ENCODE data around the gene MIF4GD.

Gene MIF4GD

DNA sequence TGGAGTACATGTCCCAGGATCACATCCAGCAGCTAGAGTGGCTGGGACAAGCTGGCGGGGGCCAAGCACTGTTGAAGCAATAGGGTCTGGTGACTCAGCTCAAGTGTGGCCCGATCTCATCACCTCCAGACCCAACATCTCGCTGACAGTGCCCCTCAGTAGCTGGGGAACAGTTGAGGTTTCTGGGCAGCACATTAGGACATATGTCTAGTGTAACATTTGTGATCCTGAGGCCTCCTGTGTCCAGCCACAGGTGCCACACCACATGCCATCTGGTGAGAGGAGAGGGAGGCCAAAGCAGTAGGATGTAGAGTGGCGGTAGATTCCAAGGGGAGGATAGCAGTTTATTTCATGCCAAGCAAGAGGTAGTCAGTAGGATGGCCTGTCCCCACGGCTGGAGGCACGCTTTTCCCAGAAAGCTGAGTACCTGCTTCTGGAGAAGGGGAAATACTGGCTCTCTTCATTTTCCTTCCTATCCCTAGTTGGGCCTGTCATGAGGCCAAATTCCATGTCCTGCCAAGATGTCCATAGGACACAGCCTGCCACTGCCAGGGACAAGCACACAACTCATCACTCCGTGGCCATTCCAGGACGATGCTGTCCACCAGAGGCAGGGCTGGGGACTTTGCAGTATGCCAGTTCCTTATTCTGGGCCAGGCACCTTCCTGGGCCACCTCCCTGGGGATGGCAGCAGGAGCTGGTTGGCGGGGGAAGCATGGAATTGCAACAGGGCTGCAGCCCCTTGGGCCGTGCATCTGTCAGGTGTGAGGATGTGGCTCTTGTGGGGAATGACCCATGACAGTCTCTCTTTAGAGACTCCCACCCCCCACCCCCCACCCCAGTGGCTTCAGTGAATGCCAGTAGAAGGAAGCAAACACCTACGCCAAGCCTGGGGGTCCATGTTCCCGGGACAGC is 33.7 kb downstream of the MIF4GD start:
- ChIA-PET CTCF (interaction anchor here (0.8 to 1.0 kb wide), 2 partner anchors 19 to 123 kb away, joined by 3 to 4 read pairs; no protein-coding TSS in a partner anchor), POLR2A (interaction anchor here (0.6 to 1.1 kb wide), 5 partner anchors 17 to 218 kb away, joined by 3 read pairs; partner anchors contain the start of genes GGA3, MIF4GD, MRPS7 and NUP85)
- TF ChIP-seq FOXA1 (IDR thresholded peaks at IDR 0.05) = no peak
- TF ChIP-seq FOXM1 (IDR thresholded peaks at IDR 0.05; ENCODE audit: borderline replicate concordance) = no peak
- no peak for TF ChIP-seq NFRKB (IDR thresholded peaks at IDR 0.05)
- no peak for TF ChIP-seq ARNT (IDR thresholded peaks at IDR 0.05)
- no peak for TF ChIP-seq BHLHE40 (IDR thresholded peaks at IDR 0.05; ENCODE audit: borderline replicate concordance)
- no peak for TF ChIP-seq SP1 (IDR thresholded peaks at IDR 0.05)
- TF ChIP-seq L3MBTL2 (conservative IDR thresholded peaks at IDR 0.05) = no peak
- TF ChIP-seq LEF1 (IDR thresholded peaks at IDR 0.05; ENCODE audit: borderline replicate concordance) = no peak
- TF ChIP-seq ELF4 (IDR thresholded peaks at IDR 0.05) = no peak
- no peak for TF ChIP-seq FOXK2 (IDR thresholded peaks at IDR 0.05)
- no peak for TF ChIP-seq CTBP1 (IDR thresholded peaks at IDR 0.05; ENCODE audit: borderline replicate concordance)
- TF ChIP-seq ZNF384 (IDR thresholded peaks at IDR 0.05) = no peak
- no peak for TF ChIP-seq HDGF (IDR thresholded peaks at IDR 0.05; ENCODE audit: borderline replicate concordance)
- no peak for TF ChIP-seq PKNOX1 (IDR thresholded peaks at IDR 0.05)
- DNase-seq (ENCODE audit: extremely low spot score) = no peak

DNA sequence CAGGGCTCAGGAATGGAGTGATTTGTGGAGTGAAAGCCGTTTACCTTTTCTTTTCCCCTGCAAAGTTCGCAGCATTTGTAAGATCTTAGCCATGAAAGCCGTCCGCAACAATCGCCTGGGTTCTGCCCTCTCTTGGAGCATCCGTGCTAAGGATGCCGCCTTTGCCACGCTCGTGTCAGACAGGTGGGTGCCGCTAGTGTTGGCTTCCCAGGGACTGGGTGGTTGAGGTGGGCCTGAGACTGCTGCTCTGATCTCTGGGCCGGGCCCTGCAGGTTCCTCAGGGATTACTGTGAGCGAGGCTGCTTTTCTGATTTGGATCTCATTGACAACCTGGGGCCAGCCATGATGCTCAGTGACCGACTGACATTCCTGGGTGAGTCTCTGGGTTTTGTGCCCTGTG is 38.2 kb downstream of the MIF4GD start:
- ChIA-PET POLR2A (no interaction called here), CTCF (interaction anchor here (0.7 kb wide), 1 partner anchor 355 kb away, joined by 4 read pairs; no protein-coding TSS in a partner anchor)
- no peak for TF ChIP-seq FOXK2 (IDR thresholded peaks at IDR 0.05)
- TF ChIP-seq L3MBTL2 (conservative IDR thresholded peaks at IDR 0.05) = no peak
- no peak for TF ChIP-seq FOXM1 (IDR thresholded peaks at IDR 0.05; ENCODE audit: borderline replicate concordance)
- TF ChIP-seq LEF1 (IDR thresholded peaks at IDR 0.05; ENCODE audit: borderline replicate concordance) = no peak
- TF ChIP-seq CTBP1 (IDR thresholded peaks at IDR 0.05; ENCODE audit: borderline replicate concordance) = no peak
- no peak for TF ChIP-seq ELF4 (IDR thresholded peaks at IDR 0.05)
- no peak for DNase-seq (ENCODE audit: extremely low spot score)

- POLR2A ChIA-PET = interaction anchor here (1.2 to 2.2 kb wide), 2 partner anchors 26 to 57 kb away, joined by 3 to 9 read pairs; partner anchors contain the start of genes NUP85 and SLC25A19
These were observed 39.1 kb downstream of the MIF4GD start for GRCh38 chr17:75231741-75232464.

GRCh38 chr17:75231071-75231470 is 40.0 kb downstream of the MIF4GD start:
- TF ChIP-seq FOXA1 (IDR thresholded peaks at IDR 0.05) = no peak
- no peak for TF ChIP-seq L3MBTL2 (conservative IDR thresholded peaks at IDR 0.05)
- TF ChIP-seq PKNOX1 (IDR thresholded peaks at IDR 0.05) = no peak
- TF ChIP-seq BHLHE40 (IDR thresholded peaks at IDR 0.05; ENCODE audit: borderline replicate concordance) = no peak
- no peak for TF ChIP-seq SP1 (IDR thresholded peaks at IDR 0.05)
- TF ChIP-seq CTBP1 (IDR thresholded peaks at IDR 0.05; ENCODE audit: borderline replicate concordance) = no peak
- no peak for TF ChIP-seq FOXM1 (IDR thresholded peaks at IDR 0.05; ENCODE audit: borderline replicate concordance)
- TF ChIP-seq ZNF384 (IDR thresholded peaks at IDR 0.05) = no peak
- no peak for TF ChIP-seq ELF4 (IDR thresholded peaks at IDR 0.05)
- no peak for TF ChIP-seq SUZ12 (IDR thresholded peaks at IDR 0.05)
- ChIA-PET POLR2A (interaction anchor here (1.2 to 2.2 kb wide), 2 partner anchors 25 to 58 kb away, joined by 3 to 9 read pairs; partner anchors contain the start of genes NUP85 and SLC25A19), CTCF (no interaction called here)
- DNase-seq (ENCODE audit: extremely low spot score) = no peak

More at GRCh38 chr17:75231741-75232464, 39.1 kb downstream of the MIF4GD start:
- DNase-seq (ENCODE audit: extremely low spot score) = no peak
- TF ChIP-seq TARDBP (IDR thresholded peaks at IDR 0.05) (no peak), PKNOX1 (IDR thresholded peaks at IDR 0.05) (no peak), FOXA1 (IDR thresholded peaks at IDR 0.05) (no peak), ZNF384 (IDR thresholded peaks at IDR 0.05) (no peak), L3MBTL2 (conservative IDR thresholded peaks at IDR 0.05) (no peak), NFRKB (IDR thresholded peaks at IDR 0.05) (no peak), BHLHE40 (IDR thresholded peaks at IDR 0.05; ENCODE audit: borderline replicate concordance) (no peak), FOXM1 (IDR thresholded peaks at IDR 0.05; ENCODE audit: borderline replicate concordance) (no peak), FOXK2 (IDR thresholded peaks at IDR 0.05) (no peak)
- CTCF ChIA-PET = interaction anchor here (0.7 kb wide), 2 partner anchors 9 to 356 kb away, joined by 3 to 4 read pairs; no protein-coding TSS in a partner anchor

DNA sequence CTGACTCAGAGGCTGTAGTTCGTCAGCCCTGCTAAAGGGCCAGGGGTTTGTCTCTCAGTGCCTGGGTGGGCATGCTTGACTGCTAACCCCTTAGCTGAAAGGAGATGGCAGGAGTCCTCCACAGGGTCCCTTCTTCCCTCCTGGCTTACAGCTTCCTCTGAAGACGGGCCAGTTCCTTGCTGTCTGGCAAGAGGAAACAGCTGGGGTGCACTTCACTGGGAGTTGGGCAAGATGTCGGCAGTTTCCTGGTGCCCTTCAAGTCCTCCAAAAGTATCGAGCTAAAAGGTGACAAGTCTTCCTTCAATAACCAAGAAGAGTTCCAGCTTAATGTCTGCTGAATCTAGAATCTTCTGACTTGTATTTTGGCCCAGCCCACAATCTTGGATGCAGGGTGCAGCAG is 42.2 kb downstream of the MIF4GD start:
- DNase-seq (ENCODE audit: extremely low spot score) = no peak
- ChIA-PET POLR2A (interaction anchor here (0.9 to 1.8 kb wide), 3 partner anchors 10 to 33 kb away, joined by 3 to 6 read pairs (median 4); partner anchors contain the start of genes GGA3, MRPS7 and NUP85), CTCF (interaction anchor here (0.6 to 3.0 kb wide), 4 partner anchors 11 to 115 kb away, joined by 3 to 21 read pairs (median 4); no protein-coding TSS in a partner anchor)
- TF ChIP-seq ELF4 (IDR thresholded peaks at IDR 0.05) (no peak), BHLHE40 (IDR thresholded peaks at IDR 0.05; ENCODE audit: borderline replicate concordance) (no peak), ZNF384 (IDR thresholded peaks at IDR 0.05) (no peak), L3MBTL2 (conservative IDR thresholded peaks at IDR 0.05) (no peak), SUZ12 (IDR thresholded peaks at IDR 0.05) (no peak), FOXM1 (IDR thresholded peaks at IDR 0.05; ENCODE audit: borderline replicate concordance) (no peak), ARNT (IDR thresholded peaks at IDR 0.05) (no peak), HDGF (IDR thresholded peaks at IDR 0.05; ENCODE audit: borderline replicate concordance) (no peak), SP1 (IDR thresholded peaks at IDR 0.05) (no peak), FOXA1 (IDR thresholded peaks at IDR 0.05) (no peak), PKNOX1 (IDR thresholded peaks at IDR 0.05) (no peak), TARDBP (IDR thresholded peaks at IDR 0.05) (no peak), LEF1 (IDR thresholded peaks at IDR 0.05; ENCODE audit: borderline replicate concordance) (no peak), NFRKB (IDR thresholded peaks at IDR 0.05) (no peak), CTBP1 (IDR thresholded peaks at IDR 0.05; ENCODE audit: borderline replicate concordance) (no peak), FOXK2 (IDR thresholded peaks at IDR 0.05) (no peak)
